GM19035 (cell line): ENCODE data around the gene TMEM238L.
"Not testable (repeated sequence)": the region's sequence is repeated elsewhere in the genome, so short reads cannot be mapped to it uniquely, and the experiment has no call there.

Experiments used
- ATAC-seq: cut with Tn5 transposase; IDR thresholded peaks from one replicate; pipeline ENCODE4 v1.9.1; 2021; ENCODE audit not compliant: unreplicated experiment

The TMEM238L gene

GRCh38 chr17:10803830-10804475 is at the start of gene TMEM238L:
Gene TMEM238L (minus strand): TSS chr17:10804099. CDS start chr17:10803963, 136 bp downstream.
- ATAC-seq, result no peak

DNA sequence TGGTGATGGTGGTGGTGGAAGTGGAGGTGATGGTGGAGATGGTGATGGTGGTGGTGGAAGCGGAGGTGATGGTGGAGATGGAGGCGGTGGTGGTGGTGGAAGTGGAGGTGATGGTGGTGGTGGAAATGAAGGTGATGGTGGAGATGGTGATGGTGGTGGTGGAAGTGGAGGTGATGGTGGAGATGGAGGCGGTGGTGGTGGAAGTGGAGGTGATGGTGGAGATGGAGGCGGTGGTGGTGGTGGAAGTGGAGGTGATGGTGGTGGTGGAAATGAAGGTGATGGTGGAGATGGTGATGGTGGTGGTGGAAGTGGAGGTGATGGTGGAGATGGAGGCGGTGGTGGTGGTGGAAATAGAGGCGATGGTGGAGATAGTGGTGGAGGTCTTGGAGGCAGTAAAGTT is 42.7 kb upstream of the TMEM238L start:
- not testable (repeated sequence) for ATAC-seq

DNA sequence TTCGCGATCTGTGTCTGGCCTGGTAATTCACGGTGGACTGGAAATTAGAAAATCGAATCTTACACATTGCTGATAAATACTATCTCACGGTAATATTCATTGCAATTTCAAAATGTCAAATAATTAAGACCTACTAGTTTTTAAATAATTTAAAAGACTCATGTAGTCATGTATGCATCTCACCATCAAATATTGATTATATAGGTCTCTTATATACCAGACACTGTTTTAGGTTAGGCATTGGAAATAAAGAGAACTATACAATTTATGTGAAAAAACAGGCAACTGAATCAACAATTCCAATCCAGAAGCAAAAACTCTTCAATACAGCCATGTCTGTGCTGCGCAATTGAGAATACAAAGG is 41.5 kb upstream of the TMEM238L start:
- no peak for ATAC-seq

GRCh38 chr17:10844621-10845387 is 40.9 kb upstream of the TMEM238L start:
- peak; percentile 84 for ATAC-seq

DNA sequence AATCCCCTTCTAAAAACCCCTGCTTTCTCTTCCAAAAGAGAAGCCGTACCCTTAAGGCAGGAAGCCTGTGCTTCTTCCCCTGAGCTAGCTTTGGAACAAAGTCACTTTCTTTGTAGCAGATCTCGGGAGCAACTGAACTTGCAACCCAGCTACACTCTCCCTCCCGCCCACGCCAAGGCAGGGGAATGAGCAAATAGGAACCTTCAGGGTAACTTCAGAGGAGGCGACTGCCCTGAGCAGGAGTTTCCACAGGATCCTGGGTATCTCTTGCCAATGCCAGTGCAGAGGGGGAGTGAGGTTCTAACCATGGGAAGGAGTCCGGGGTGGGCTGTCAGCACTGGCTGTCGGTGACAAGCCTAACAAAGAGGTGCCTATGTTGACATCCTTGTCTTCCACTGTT is 39.9 kb upstream of the TMEM238L start:
- no peak for ATAC-seq

DNA sequence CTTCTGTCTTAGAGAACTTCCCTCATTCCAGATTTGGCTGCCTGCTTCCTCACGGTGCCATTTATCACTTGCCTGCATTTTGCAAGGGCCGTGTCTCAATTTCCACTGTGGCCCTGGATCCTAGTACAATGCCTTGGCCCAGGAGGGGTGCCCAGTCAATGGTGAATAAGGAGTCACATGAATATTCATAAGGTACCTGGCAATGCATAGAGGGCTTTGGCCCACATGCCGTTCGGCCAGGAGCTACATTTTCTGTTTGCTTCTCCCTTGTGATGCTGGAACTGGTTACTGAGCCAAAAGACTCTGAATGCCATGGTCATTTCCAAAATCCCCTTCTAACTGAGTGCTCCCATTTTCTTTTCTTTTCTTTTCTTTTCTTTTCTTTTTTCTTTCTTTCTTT is 38.8 kb upstream of the TMEM238L start:
- ATAC-seq, result no peak

GRCh38 chr17:10838682-10839081 is 34.8 kb upstream of the TMEM238L start:
- ATAC-seq, result no peak

DNA sequence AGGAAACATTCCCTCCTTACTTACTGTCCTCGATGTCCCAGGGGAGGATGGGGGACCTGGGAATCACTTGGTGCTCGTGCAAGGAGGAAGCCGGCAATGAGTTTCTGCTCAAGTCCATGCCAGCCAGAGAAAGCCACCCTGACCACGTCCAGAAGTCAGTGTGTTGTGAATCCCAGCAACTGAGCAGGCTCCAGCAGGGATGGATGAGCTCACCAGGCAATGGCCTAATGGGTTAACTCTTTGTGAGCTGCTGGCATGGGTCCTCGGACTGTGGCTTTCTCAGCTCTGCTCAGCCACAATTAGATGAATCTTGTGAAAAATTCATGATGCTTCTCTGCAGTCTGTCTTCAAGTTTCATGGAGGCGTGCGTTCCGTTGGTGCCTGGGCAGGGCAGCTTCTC is 34.0 kb upstream of the TMEM238L start, which contains the start of gene PIRT:
Gene PIRT, minus strand, starts transcription at position 167 of the 400 bp plus-strand sequence. CDS start 12,442 bp downstream, outside the sequence.
- no peak for ATAC-seq

DNA sequence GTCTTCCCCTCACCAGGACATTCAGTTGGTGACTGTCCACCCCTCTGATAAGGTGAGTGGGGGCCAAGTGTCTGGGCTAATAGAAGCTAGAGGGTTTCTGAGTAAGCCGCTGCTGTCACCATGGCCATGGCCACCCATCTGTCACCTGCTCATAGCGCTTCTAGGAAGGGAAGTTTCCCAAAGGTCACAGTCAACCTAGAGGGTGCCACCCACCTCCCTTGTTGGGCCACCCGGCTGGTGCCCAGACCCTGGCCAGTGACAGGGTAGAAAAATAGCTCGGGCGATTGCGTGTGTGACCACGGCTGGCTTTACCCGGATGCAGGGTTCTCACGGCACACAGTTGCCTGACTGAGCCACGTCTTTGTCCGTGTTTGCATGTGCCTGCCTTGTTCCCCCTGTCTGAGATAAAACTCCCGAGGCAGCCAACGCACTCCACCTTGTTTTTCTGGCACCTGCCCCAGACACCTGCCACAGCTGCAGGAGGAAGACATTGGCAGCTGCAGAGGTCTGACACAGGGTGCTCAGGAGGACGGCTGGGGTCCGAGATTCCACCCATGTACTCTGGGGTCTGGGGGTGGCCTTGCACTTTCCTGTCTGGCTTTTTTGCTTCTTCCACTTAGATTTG is 33.2 kb upstream of the TMEM238L start:
- no peak for ATAC-seq

DNA sequence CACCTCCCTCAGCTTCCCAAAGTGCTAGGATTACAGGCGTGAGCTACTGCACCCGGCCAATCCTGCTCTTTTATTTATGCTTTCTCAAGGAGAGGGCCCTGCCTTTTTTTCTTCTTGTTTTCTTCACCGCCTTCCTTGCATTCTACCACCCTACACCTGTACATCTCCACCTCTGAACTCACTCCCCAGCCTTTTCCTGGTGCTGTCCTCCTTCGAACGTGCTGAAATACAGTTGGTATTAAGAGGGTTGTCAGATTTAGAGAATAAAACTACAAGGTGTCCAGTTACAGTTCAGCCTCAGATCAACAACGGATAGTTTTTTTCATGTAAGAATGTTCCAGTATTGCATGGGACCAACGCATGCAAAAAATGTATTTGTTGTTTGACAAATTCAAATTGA is 32.2 kb upstream of the TMEM238L start:
- no peak for ATAC-seq

DNA sequence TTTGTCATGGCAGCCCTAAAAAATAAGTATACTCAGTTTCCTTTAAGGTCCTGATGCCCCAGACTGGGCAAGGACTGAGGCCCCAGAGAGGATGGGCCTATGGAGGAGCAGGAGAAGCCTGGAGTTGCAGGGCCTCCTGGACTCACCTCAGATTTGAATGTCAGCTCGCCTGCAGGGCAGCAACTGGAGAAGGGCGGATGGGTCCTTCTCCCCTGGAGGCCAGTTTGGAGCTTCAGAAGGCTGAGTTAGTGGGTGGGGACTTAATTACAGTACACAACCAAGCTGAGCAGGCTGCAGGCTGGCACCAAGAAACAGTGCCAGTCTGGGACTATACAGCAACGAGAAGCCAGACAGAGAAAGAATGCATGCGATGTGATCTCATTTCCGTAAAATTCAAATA is 27.8 kb upstream of the TMEM238L start:
- no peak for ATAC-seq

GRCh38 chr17:10827898-10828552 is 24.1 kb upstream of the TMEM238L start:
- no peak for ATAC-seq

DNA sequence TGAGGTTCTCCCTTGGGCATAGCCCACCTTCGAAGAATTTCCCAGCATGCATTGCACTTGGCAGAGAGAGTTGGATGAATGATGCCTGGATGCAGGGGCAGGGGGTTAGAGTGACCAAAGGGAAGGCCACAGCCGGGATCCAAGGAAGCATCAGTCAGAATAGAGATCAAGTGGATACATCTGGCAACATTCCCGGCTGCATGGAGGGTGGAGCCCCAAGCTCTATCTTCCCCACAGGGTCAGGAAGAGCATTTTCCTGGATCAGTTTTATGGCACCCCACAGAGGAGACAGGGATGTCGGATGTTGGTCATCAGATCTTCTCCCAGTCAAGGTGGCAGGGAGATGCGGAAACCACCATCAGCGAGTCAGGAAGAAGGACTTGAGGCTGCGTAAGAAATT is 21.0 kb upstream of the TMEM238L start:
- no peak for ATAC-seq

DNA sequence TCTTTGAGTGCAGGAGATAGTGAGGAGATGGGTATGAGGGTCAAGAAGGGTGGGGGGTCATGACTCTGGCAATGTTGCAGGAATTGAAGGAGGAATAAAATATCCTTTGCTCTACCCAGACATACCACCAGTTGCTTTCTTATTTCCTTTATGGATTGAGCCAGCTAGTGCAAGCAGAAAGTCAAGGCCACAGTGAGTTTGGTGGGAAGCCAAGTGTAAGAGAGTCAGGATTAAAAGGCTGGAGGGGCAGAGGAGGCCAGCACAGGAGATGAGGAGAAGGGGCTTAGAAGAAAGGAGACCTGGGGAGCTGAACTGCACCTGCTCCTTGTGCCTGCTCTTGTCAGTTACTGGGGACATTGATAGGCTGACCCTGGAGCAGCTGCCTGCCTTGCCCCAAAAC is 17.9 kb upstream of the TMEM238L start:
- no peak for ATAC-seq

DNA sequence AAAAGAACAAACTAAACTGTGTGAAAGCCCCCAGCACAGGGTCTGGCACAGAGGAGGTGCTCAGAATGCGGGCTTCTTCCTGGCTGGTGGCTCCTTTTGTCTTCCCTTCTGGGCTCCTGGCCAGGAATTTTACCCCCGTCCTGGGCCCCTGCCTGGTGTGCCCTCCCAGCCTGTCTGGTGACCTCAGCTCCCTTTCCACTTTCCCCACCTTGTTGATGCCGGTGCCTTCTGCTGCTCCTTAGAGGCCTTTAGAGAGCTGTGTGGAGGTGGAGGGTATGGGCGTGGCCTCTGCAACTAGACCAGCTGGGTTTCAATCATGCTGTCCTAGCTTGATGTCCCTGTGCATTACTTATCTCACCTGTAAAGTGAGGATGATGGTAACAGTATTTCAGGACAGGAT is 17.2 kb upstream of the TMEM238L start:
- no peak for ATAC-seq

DNA sequence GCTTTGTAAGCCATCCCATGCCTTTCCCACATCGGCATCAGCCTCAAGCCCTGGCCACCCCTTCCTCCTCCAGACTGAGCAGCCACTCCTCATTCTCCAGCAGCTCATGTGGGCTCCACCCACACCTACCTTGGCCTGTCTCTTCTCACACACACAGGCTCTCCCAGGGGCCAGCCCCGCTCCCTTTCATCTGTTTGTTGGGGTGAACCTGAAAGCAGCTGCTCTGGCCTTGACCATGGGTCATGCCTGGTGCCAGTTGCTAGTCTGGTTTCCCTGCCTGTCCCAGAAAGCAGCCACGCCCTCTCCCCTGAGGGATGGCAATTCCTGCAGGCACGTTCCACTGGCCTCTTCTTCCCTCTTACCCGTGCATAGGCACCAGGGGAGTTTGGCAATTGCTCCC is 11.4 kb upstream of the TMEM238L start:
- no peak for ATAC-seq

GRCh38 chr17:10814075-10814474 is 10.2 kb upstream of the TMEM238L start:
- ATAC-seq, result no peak

DNA sequence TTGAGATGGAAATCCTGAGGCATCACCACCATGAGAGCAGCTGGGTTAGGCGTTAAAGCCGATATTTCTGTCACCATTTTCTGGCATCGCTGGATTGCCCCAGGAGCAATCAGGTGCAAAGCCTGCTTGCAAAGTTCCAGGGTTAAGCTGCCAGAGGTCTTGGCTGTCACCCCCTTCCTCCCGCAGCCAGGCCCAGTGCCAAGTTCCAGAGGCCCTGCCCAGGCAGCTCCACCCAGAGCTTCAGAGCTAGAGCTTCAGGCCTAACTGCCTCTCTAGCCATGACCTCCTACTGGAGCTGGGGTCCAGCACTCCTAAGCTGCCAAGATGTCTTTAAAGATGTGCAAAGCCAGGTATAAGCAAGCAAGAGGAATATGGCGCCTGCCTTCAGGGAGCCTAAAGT is 8.8 kb upstream of the TMEM238L start:
- no peak for ATAC-seq

DNA sequence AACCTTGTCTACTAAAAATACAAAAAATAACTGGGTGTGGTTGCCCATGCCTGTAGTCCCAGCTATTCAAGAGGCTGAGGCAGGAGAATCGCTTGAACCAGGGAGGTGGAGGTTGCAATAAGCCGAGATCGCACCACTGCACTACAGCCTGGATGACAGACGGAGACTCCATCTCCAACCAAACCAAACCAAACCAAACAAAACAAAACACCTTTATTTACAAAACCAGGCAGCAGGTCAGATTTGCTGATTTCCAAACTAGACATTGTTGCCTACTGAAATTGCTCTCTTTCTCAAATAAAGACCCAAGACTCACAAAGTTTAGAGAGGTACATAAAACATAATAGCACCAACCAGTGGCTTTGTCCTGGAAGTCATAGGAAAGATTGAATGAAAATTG is 5.7 kb upstream of the TMEM238L start:
- ATAC-seq, result no peak

DNA sequence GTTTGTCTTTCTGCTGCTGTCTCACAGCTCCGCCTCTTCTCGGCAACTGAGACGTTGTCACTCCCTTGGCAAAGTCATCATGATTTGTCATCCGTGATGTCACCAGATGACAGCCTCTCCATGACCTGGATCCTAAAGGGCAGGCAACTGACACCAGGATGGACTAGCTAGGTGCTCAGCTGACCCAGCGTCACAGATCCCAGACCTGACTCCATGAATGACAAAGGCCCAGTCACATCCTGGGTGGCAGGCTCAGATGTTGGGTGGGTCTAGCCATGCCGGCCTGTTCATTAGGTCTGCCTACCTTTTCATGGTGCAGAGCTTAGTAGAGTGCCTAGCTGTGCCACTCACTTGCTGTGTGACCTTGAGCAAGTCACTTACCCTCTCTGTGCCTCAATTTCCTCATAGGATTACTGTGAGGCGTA is 3.8 kb upstream of the TMEM238L start:
- ATAC-seq, result no peak

DNA sequence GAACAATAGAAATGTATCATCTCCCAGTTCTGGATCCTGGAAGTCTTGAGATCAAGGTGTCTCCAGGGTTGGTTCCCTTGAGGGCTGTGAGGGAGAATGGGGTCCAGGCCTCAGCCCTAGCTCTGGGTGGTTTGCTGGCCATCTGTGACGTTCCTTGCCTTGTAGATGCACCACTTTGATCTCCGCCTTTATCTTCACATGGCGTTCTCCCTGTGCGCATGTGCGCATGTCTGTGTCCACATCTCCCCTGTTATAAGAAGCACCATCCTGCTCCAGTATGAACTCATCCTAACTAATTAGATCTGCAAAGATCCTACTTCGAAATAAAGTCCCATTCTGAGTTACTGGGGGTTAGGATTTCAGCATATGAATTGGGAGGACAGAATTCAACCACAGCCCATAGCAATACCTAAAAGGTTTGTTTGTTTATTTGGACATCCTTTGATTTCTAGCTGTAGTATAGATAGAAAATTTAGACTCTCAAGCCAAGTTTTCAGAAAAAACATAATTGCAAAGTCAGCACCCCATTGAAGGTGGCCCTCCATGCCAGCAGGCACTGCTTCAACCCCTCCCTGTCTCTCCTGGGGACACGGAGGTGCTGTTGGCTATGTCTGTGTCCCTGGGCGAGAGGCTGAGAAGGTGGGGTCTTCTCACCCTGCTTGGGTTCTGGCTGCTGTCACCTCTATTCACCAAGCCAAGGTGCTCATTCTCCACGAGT is 2.8 kb upstream of the TMEM238L start:
- no peak for ATAC-seq
